GM23338 (cell line): ENCODE measurements around the gene ATF7. TPM values are rescaled to one million over a fixed set of nuclear protein-coding genes. Genes with fewer than 3 reads are reported as not detected.

ENCODE experiments used
- ATAC-seq: fragments of 200-7000 bp; cut with Tn5 transposase; 3 replicates; pipeline ENCODE4 v1.9.1; 2020
- DNase-seq: peaks from one replicate; pipeline ENCODE4 v3.0.0-alpha.2; 2015; ENCODE audit warnings: low spot score
- H2AFZ ChIP-seq: fragments of 200-600 bp; sonication (generic); 2 replicates; pipeline ENCODE4 v1.8.0; 2016; ENCODE audit warnings: antibody characterized with exemption, mild to moderate bottlenecking, moderate library complexity
- H3F3A ChIP-seq: fragments of 200-600 bp; sonication (generic); replicated peaks from 2 replicates; pipeline ENCODE4 v1.8.0; 2017; ENCODE audit warnings: antibody characterized with exemption, mixed run types, low read depth
- H3K27ac ChIP-seq: fragments of 200-600 bp; sonication (generic); 2 replicates; pipeline ENCODE4 v1.6.1; 2016; ENCODE audit warnings: low read depth
- H3K27me3 ChIP-seq: fragments of 200-600 bp; sonication (generic); 2 replicates; pipeline ENCODE4 v1.8.0; 2016; ENCODE audit warnings: mild to moderate bottlenecking, mixed run types, moderate library complexity; ENCODE audit not compliant: insufficient read depth
- H3K36me3 ChIP-seq: fragments of 200-600 bp; sonication (generic); 2 replicates; pipeline ENCODE4 v1.8.0; 2016; ENCODE audit warnings: mild to moderate bottlenecking; ENCODE audit not compliant: insufficient read depth
- H3K4me1 ChIP-seq: fragments of 200-600 bp; sonication (generic); 2 replicates; pipeline ENCODE4 v1.8.0; 2016; ENCODE audit warnings: mild to moderate bottlenecking, moderate library complexity; ENCODE audit not compliant: insufficient read depth
- H3K4me2 ChIP-seq: fragments of 200-600 bp; sonication (generic); 2 replicates; pipeline ENCODE4 v1.7.1; 2017; ENCODE audit warnings: mixed run types
- H3K4me3 ChIP-seq: fragments of 200-600 bp; sonication (generic); 2 replicates; pipeline ENCODE4 v1.6.1; 2016; ENCODE audit warnings: mixed run types
- H3K79me2 ChIP-seq: fragments of 200-600 bp; sonication (generic); replicated peaks from 2 replicates; pipeline ENCODE4 v1.8.0; 2017; ENCODE audit warnings: mild to moderate bottlenecking; ENCODE audit not compliant: insufficient read depth
- H3K9me2 ChIP-seq: fragments of 200-600 bp; sonication (generic); 2 replicates; pipeline ENCODE4 v1.8.0; 2017; ENCODE audit not compliant: insufficient read depth
- H4K20me1 ChIP-seq: fragments of 200-600 bp; sonication (generic); replicated peaks from 2 replicates; pipeline ENCODE4 v1.8.0; 2017; ENCODE audit warnings: mild to moderate bottlenecking; ENCODE audit not compliant: insufficient read depth
- H3K27ac Mint-ChIP-seq: 2 replicates; pipeline ENCODE4 v1.8.0; 2020; ENCODE audit warnings: inconsistent platforms, mild to moderate bottlenecking, moderate library complexity, mixed read lengths
- H3K27me3 Mint-ChIP-seq: 3 replicates; pipeline ENCODE4 v1.8.0; 2022; ENCODE audit warnings: low read depth, mild to moderate bottlenecking, moderate library complexity, mixed read lengths, inconsistent platforms; ENCODE audit not compliant: insufficient read depth, poor library complexity
- H3K36me3 Mint-ChIP-seq: 3 replicates; pipeline ENCODE4 v1.8.0; 2021; ENCODE audit warnings: low read depth, mild to moderate bottlenecking, inconsistent platforms, moderate library complexity, mixed read lengths
- H3K4me1 Mint-ChIP-seq: 3 replicates; pipeline ENCODE4 v1.8.0; 2020; ENCODE audit warnings: mild to moderate bottlenecking, inconsistent platforms, mixed read lengths
- H3K4me3 Mint-ChIP-seq: 3 replicates; pipeline ENCODE4 v1.8.0; 2021; ENCODE audit warnings: moderate library complexity, mild to moderate bottlenecking, inconsistent platforms, mixed read lengths
- H3K9me3 Mint-ChIP-seq: 3 replicates; pipeline ENCODE4 v1.8.0; 2020; ENCODE audit warnings: moderate library complexity, mild to moderate bottlenecking, inconsistent platforms, mixed read lengths
- CREB1 ChIP-seq: fragments of 250-450 bp; sonication (Bioruptor Pico); IDR thresholded peaks from 2 replicates; pipeline ENCODE4 v1.5.0; 2020; ENCODE audit warnings: low read depth, mild to moderate bottlenecking, moderate library complexity
- CTCF ChIP-seq, 2 experiments: fragments of 200-600 bp in 1 of 2; sonication (generic) in 1 of 2; conservative IDR thresholded peaks; 2 replicates each; pipeline versions ENCODE4 v1.5.1 to v1.6.1; 2016 to 2017; ENCODE audit warnings: antibody characterized with exemption in 2 of 2, low read depth in 2 of 2, mild to moderate bottlenecking in 2 of 2, moderate library complexity in 1 of 2
- ETS1 ChIP-seq: IDR thresholded peaks from 2 replicates; pipeline ENCODE4 v1.6.1; 2016; ENCODE audit warnings: antibody characterized with exemption
- EZH2 ChIP-seq: fragments of 200-600 bp; sonication (generic); IDR thresholded peaks from one replicate; pipeline ENCODE4 v1.8.0; 2017; ENCODE audit warnings: antibody characterized with exemption, mild to moderate bottlenecking, low read depth; ENCODE audit not compliant: unreplicated experiment
- EZH2phosphoT487 ChIP-seq: fragments of 200-600 bp; sonication (generic); IDR thresholded peaks from one replicate; pipeline ENCODE4 v1.8.1; 2018; ENCODE audit warnings: antibody characterized with exemption; ENCODE audit not compliant: unreplicated experiment
- POLR2AphosphoS5 ChIP-seq: IDR thresholded peaks from 2 replicates; pipeline ENCODE4 v1.6.1; 2016; ENCODE audit warnings: antibody characterized with exemption, low read depth
- STAT1 ChIP-seq: IDR thresholded peaks from one replicate; pipeline ENCODE4 v1.6.1; 2016; ENCODE audit warnings: antibody characterized with exemption; ENCODE audit not compliant: unreplicated experiment
- ZNF331 ChIP-seq: fragments of 250-450 bp; sonication (Bioruptor Pico); IDR thresholded peaks from 2 replicates; pipeline ENCODE4 v1.5.0; 2020; ENCODE audit warnings: low read depth, mild to moderate bottlenecking, moderate library complexity
- polyA plus RNA-seq: library from polyadenylated mRNA; unstranded; fragments of >200 nt; fragmentation: Nextera tagmentation; extraction: Ambion mirVana; gene quantifications from 2 replicates; pipeline ENCODE4 v1.2.1, GENCODE V29; 2016
- total RNA-seq: library from RNA; depleted of rRNA; stranded (reverse); fragments of >200 nt; shearing (Covaris generic); gene quantifications from 2 replicates; pipeline ENCODE4 v1.2.3, GENCODE V29; 2014

ATF7 gene
- total and polyA plus RNA-seq, 2 experiments from 2014 or later = 13.9 to 16.3 TPM

GRCh38 chr12:53543539-53543938, 82.6 kb downstream of the ATF7 start:
- Histone ChIP-seq H3F3A (0 out of 2 replicates have a peak, but pooled peaks cover 5% of the 10 kb centered on the region), H3K9me2 (no peaks in the 10 kb centered on the region), H3K27me3 (no peaks in the 10 kb centered on the region), H3K36me3 (0 out of 2 replicates have a peak, but pooled peaks cover 9% of the 10 kb centered on the region), H3K4me2 (no peak overlapping the region), H3K4me1 (peaks cover 4% of the 10 kb centered on the region; the same call in 1 of the 2 replicates), H4K20me1 (no peaks in the 10 kb centered on the region; the same call in 1 of the 2 replicates), H2AFZ (no peak overlapping the region), H3K79me2 (no peaks in the 10 kb centered on the region), H3K27ac (0 out of 2 replicates have a peak overlapping the region, but pooled peaks have one; percentile 51), H3K4me3 (no peak overlapping the region)
- Mint-ChIP-seq H3K4me1 (peaks cover 9% of the 10 kb centered on the region; the same call in 2 of the 3 replicates), H3K9me3 (no peaks in the 10 kb centered on the region), H3K27ac (peak overlapping the region; percentile 72; the same call in 1 of the 2 replicates), H3K4me3 (no peak overlapping the region), H3K36me3 (no peaks in the 10 kb centered on the region), H3K27me3 (no peaks in the 10 kb centered on the region)
- ATAC-seq (peak; percentile 99), DNase-seq (peak; percentile 86)
- peak; percentile 77 to 87 for TF ChIP-seq CTCF (conservative IDR thresholded peaks at IDR 0.05; ENCODE audit: low read depth in 2 of 2)
- no peak for TF ChIP-seq CREB1 (CRISPR knock-in tag)
- TF ChIP-seq POLR2AphosphoS5 = no peak

DNA sequence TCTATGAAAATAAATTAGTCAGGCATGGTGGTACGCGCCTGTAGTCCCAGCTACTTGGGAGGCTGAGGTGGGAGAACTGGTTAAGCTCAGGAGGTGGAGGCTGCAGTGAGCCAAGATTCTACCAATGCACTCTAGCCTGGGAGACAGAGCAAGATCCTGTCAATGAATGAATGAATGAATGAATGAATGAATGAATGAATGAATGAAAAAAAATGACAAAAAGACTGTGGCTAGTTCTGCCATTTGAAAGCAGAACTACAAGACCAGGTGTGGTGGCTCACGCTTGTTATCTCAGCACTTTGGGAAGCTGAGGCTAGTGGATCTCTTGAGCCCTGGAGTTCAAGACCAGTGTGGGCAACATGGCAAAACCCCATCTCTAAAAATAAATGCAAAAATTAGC, 86.7 kb downstream of the ATF7 start:
- Histone ChIP-seq H3K27me3 (no peaks in the 10 kb centered on the region), H3K4me2 (no peak overlapping the region), H3K27ac (no peak overlapping the region), H4K20me1 (no peaks in the 10 kb centered on the region; the same call in 1 of the 2 replicates), H3K79me2 (no peaks in the 10 kb centered on the region), H3K9me2 (no peaks in the 10 kb centered on the region), H2AFZ (no peak overlapping the region), H3K4me1 (peaks cover 4% of the 10 kb centered on the region; the same call in 1 of the 2 replicates), H3F3A (0 out of 2 replicates have a peak, but pooled peaks cover 5% of the 10 kb centered on the region), H3K36me3 (peaks cover 18% of the 10 kb centered on the region; the same call in 1 of the 2 replicates), H3K4me3 (no peak overlapping the region)
- no peaks in the 10 kb centered on the region for H3K9me3 Mint-ChIP-seq
- DNase-seq (no peak), ATAC-seq (no peak)
- H3K4me1 Mint-ChIP-seq = peaks cover 9% of the 10 kb centered on the region; the same call in 2 of the 3 replicates
- no peaks in the 10 kb centered on the region for H3K27me3 Mint-ChIP-seq
- TF ChIP-seq ETS1 (no peak), ZNF331 (CRISPR knock-in tag) (no peak), CREB1 (CRISPR knock-in tag) (no peak)
- H3K36me3 Mint-ChIP-seq = peaks cover 4% of the 10 kb centered on the region; the same call in 1 of the 3 replicates
- H3K27ac Mint-ChIP-seq = no peak overlapping the region
- H3K4me3 Mint-ChIP-seq = no peak overlapping the region

GRCh38 chr12:53538209-53538689, 87.9 kb downstream of the ATF7 start:
- Histone ChIP-seq H3K27me3 (no peaks in the 10 kb centered on the region), H2AFZ (no peak overlapping the region), H3K79me2 (no peaks in the 10 kb centered on the region), H3K4me2 (no peak overlapping the region), H3K4me3 (no peak overlapping the region), H3K9me2 (no peaks in the 10 kb centered on the region), H3K4me1 (no peaks in the 10 kb centered on the region), H3K27ac (no peak overlapping the region; the same call in 1 of the 2 replicates), H4K20me1 (no peaks in the 10 kb centered on the region; the same call in 1 of the 2 replicates), H3F3A (0 out of 2 replicates have a peak, but pooled peaks cover 3% of the 10 kb centered on the region), H3K36me3 (peaks cover 20% of the 10 kb centered on the region; the same call in 1 of the 2 replicates)
- Mint-ChIP-seq H3K9me3 (no peaks in the 10 kb centered on the region), H3K27me3 (no peaks in the 10 kb centered on the region), H3K27ac (peak overlapping the region; percentile 38; the same call in 1 of the 2 replicates), H3K4me3 (no peak overlapping the region), H3K36me3 (peaks cover 4% of the 10 kb centered on the region; the same call in 1 of the 3 replicates), H3K4me1 (no peaks in the 10 kb centered on the region)
- ATAC-seq (no peak), DNase-seq (no peak)
- TF ChIP-seq STAT1 = no peak
- no peak for TF ChIP-seq EZH2phosphoT487
- no peak for TF ChIP-seq ETS1
- no peak for TF ChIP-seq EZH2
